ENCODE data around the gene MZT2B.

DNA sequence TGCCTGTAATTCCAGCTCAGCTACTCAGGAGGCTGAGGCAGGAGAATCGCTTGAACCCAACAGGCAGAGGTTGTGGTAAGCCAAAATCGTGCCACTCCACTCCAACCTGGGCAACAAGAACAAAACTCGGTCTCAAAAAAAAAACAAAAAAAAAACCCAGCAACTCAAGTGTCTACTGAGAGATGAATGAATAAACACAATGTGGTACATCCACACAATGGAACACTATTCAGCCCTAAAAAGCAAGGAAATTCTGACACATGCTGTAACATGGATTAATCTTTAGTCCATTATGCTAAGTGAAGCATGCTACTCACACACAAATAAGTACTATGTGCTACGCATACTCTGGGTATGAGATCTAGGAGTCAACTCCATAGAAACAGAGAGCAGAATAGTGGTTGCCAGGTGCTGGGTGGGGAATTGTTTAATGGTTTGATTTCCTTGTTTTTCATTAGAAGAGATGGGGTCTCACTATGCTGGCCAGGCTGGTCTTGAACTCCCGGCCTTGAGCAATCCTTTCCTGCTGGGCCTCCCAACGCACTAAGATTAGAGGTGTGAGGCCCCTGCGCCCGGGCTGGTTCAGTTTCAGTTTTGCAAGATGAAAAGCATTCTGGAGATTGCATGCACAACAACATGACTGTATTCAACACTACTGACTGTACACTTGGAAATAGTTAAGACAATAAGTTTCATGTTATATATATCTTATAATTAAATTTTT, 16.6 kb upstream of the MZT2B start:
- TF ChIP-seq, protein P1, sequence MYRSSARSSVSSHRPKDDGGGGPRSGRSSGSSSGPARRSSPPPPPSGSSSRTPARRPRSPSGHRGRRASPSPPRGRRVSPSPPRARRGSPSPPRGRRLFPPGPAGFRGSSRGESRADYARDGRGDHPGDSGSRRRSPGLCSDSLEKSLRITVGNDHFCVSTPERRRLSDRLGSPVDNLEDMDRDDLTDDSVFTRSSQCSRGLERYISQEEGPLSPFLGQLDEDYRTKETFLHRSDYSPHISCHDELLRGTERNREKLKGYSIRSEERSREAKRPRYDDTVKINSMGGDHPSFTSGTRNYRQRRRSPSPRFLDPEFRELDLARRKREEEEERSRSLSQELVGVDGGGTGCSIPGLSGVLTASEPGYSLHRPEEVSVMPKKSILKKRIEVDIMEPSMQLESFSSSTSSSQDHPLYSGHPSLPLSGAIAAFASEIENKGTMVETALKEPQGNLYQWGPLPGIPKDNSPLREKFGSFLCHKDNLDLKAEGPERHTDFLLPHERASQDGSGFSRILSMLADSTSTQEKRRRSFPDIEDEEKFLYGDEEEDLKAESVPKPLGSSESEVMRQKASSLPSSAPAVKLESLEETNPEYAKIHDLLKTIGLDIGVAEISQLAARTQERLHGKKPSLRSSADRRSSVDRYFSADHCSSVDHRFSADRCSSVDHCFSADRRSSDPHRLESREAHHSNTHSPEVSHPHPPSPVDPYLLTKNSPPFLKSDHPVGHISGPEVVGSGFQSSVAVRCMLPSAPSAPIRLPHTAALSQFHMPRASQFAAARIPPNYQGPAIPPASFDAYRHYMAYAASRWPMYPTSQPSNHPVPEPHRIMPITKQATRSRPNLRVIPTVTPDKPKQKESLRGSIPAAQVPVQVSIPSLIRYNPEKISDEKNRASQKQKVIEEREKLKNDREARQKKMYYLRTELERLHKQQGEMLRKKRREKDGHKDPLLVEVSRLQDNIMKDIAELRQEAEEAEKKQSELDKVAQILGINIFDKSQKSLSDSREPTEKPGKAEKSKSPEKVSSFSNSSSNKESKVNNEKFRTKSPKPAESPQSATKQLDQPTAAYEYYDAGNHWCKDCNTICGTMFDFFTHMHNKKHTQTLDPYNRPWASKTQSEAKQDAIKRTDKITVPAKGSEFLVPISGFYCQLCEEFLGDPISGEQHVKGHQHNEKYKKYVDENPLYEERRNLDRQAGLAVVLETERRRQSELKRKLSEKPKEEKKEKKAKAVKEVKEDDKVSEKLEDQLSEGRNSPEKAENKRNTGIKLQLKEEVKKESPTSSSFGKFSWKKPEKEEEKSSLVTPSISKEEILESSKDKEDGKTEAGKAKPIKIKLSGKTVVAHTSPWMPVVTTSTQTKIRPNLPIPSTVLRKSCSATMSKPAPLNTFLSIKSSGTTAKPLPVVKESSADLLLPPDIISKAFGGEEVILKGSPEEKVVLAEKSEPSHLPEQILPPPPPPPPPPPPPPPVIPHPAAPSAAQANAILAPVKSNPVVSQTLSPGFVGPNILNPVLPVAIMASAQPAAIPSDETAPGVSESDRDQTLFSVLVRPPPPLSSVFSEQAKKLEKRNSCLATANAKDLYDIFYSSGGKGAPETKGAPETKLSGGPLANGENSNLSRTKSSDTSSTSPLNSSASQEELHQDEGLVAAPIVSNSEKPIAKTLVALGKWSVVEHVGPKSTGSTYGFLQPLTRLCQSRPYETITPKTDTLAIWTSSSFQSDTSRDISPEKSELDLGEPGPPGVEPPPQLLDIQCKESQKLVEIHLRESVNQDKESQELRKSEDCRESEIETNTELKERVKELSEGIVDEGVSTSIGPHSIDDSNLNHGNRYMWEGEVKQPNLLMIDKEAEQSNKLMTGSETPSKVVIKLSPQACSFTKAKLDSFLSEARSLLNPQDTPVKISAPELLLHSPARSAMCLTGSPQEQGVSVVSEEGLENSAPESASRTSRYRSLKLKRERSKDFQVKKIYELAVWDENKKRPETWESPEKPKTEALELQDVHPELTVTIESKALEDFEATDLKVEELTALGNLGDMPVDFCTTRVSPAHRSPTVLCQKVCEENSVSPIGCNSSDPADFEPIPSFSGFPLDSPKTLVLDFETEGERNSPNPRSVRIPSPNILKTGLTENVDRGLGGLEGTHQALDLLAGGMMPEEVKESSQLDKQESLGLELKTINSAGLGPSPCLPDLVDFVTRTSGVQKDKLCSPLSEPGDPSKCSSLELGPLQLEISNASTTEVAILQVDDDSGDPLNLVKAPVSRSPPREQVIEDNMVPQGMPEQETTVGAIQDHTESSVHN (IDR thresholded peaks at IDR 0.05; ENCODE audit: borderline replicate concordance in 1 of 2, low read depth in 1 of 2) = no peak
- TF ChIP-seq, protein P2, sequence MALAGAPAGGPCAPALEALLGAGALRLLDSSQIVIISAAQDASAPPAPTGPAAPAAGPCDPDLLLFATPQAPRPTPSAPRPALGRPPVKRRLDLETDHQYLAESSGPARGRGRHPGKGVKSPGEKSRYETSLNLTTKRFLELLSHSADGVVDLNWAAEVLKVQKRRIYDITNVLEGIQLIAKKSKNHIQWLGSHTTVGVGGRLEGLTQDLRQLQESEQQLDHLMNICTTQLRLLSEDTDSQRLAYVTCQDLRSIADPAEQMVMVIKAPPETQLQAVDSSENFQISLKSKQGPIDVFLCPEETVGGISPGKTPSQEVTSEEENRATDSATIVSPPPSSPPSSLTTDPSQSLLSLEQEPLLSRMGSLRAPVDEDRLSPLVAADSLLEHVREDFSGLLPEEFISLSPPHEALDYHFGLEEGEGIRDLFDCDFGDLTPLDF (CRISPR knock-in tag; IDR thresholded peaks at IDR 0.05) = no peak
- no peak for TF ChIP-seq TAL1 (IDR thresholded peaks at IDR 0.05)
- TF ChIP-seq, protein P3, sequence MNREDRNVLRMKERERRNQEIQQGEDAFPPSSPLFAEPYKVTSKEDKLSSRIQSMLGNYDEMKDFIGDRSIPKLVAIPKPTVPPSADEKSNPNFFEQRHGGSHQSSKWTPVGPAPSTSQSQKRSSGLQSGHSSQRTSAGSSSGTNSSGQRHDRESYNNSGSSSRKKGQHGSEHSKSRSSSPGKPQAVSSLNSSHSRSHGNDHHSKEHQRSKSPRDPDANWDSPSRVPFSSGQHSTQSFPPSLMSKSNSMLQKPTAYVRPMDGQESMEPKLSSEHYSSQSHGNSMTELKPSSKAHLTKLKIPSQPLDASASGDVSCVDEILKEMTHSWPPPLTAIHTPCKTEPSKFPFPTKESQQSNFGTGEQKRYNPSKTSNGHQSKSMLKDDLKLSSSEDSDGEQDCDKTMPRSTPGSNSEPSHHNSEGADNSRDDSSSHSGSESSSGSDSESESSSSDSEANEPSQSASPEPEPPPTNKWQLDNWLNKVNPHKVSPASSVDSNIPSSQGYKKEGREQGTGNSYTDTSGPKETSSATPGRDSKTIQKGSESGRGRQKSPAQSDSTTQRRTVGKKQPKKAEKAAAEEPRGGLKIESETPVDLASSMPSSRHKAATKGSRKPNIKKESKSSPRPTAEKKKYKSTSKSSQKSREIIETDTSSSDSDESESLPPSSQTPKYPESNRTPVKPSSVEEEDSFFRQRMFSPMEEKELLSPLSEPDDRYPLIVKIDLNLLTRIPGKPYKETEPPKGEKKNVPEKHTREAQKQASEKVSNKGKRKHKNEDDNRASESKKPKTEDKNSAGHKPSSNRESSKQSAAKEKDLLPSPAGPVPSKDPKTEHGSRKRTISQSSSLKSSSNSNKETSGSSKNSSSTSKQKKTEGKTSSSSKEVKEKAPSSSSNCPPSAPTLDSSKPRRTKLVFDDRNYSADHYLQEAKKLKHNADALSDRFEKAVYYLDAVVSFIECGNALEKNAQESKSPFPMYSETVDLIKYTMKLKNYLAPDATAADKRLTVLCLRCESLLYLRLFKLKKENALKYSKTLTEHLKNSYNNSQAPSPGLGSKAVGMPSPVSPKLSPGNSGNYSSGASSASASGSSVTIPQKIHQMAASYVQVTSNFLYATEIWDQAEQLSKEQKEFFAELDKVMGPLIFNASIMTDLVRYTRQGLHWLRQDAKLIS (CRISPR knock-in tag; IDR thresholded peaks at IDR 0.05) = no peak
- no peak for TF ChIP-seq KLF1 (tag; IDR thresholded peaks at IDR 0.05)
- TF ChIP-seq TEAD4 (IDR thresholded peaks at IDR 0.05; ENCODE audit: low read length) = no peak
- TF ChIP-seq TEAD4 (CRISPR knock-in tag; IDR thresholded peaks at IDR 0.05; ENCODE audit: borderline replicate concordance) = no peak
- no peak for TF ChIP-seq SMAD3 (CRISPR knock-in tag; conservative IDR thresholded peaks at IDR 0.05)
- TF ChIP-seq RBM14 (IDR thresholded peaks at IDR 0.05; ENCODE audit: borderline replicate concordance, insufficient read depth, low read depth, low read length) = no peak
- TF ChIP-seq TRIM28 (IDR thresholded peaks at IDR 0.05) = no peak

Measured in K562 (cell line).